Activated CD4-positive, alpha-beta T cell treated with anti-CD3 and anti-CD28 coated beads for 36 hours (primary cell): ENCODE results near the gene TUBGCP3. TPM values are rescaled to one million over a fixed set of nuclear protein-coding genes. Genes with fewer than 3 reads are reported as not detected.
"Not testable (repeated sequence)": the region's sequence is repeated elsewhere in the genome, so short reads cannot be mapped to it uniquely, and the experiment has no call there.

Experiments
- ATAC-seq: fragments of 200-7000 bp; cut with Tn5 transposase; one replicate; pipeline ENCODE4 v1.10.0; 2021; ENCODE audit warnings: mild to moderate bottlenecking, moderate library complexity
- CTCF ChIA-PET: fragments of 350-600 bp; sonication (Branson Sonifier 250); formaldehyde crosslinking; loops from one replicate; lab custom pipeline; 2021; ENCODE audit warnings: antibody characterized with exemption; lab: Charles Lee
- POLR2A ChIA-PET: fragments of 350-600 bp; sonication (Branson Sonifier 250); formaldehyde crosslinking; loops from one replicate; lab custom pipeline; 2021; ENCODE audit warnings: antibody characterized with exemption, inconsistent platforms; lab: Charles Lee
- DNase-seq: peaks from one replicate; pipeline ENCODE4 v3.0.0-alpha.2; 2020
- H3K27ac Mint-ChIP-seq: one replicate; pipeline ENCODE4 v1.8.0; 2021; ENCODE audit warnings: mixed read lengths
- H3K27me3 Mint-ChIP-seq: one replicate; pipeline ENCODE4 v1.8.0; 2021; ENCODE audit warnings: mixed read lengths
- H3K36me3 Mint-ChIP-seq: one replicate; pipeline ENCODE4 v1.8.0; 2021; ENCODE audit warnings: low read depth, mixed read lengths
- H3K4me1 Mint-ChIP-seq: one replicate; pipeline ENCODE4 v1.8.0; 2021; ENCODE audit warnings: mixed read lengths
- H3K4me3 Mint-ChIP-seq: one replicate; pipeline ENCODE4 v1.8.0; 2021; ENCODE audit warnings: mild to moderate bottlenecking, moderate library complexity, mixed read lengths
- H3K9me3 Mint-ChIP-seq: one replicate; pipeline ENCODE4 v1.8.0; 2021; ENCODE audit warnings: low read depth, mixed read lengths
- intact Hi-C, 2 experiments: fragments of 100-400 bp; cut with DNase I in 1 of 2; cut with micrococcal nuclease in 1 of 2; formaldehyde crosslinking; loops; one replicate each; pipeline versions ENCODE4 v1.14.2 to v1.15.1; 2022 to 2024; cut with DNase I, micrococcal nuclease
- total RNA-seq, 2 experiments: library from RNA; stranded (reverse); gene quantifications; one replicate each; pipeline ENCODE4 v1.2.3, GENCODE V29; 2021

The TUBGCP3 gene
- total RNA-seq, 2 experiments from 2014 or later, result 57.2 to 60.5 TPM

- Mint-ChIP-seq H3K4me3 (no peak overlapping the region), H3K27ac (no peak overlapping the region), H3K36me3 (peaks cover 34% of the 10 kb centered on the region), H3K27me3 (no peaks in the 10 kb centered on the region), H3K9me3 (no peaks in the 10 kb centered on the region), H3K4me1 (no peaks in the 10 kb centered on the region)
- ATAC-seq, result no peak
- intact Hi-C loops, result no loop called here
- ChIA-PET POLR2A (no interaction called here), CTCF (no interaction called here)
- no peak for DNase-seq
Observed at GRCh38 chr13:112496166-112496565, 91.8 kb downstream of the TUBGCP3 start.

- Mint-ChIP-seq H3K36me3 (peaks cover 33% of the 10 kb centered on the region), H3K9me3 (no peaks in the 10 kb centered on the region), H3K4me1 (no peaks in the 10 kb centered on the region), H3K4me3 (no peak overlapping the region), H3K27ac (no peak overlapping the region), H3K27me3 (no peaks in the 10 kb centered on the region)
- no peak for ATAC-seq
- no peak for DNase-seq
- ChIA-PET CTCF (interaction anchor here (1.4 kb wide), 1 partner anchor 110 kb away, joined by 3 read pairs; no protein-coding TSS in a partner anchor), POLR2A (no interaction called here)
- intact Hi-C loops, result no loop called here
Observed at GRCh38 chr13:112495465-112495864, 92.5 kb downstream of the TUBGCP3 start.

- no peaks in the 10 kb centered on the region for H3K27me3 Mint-ChIP-seq
- no peak overlapping the region for H3K27ac Mint-ChIP-seq
- no peaks in the 10 kb centered on the region for H3K4me1 Mint-ChIP-seq
- H3K36me3 Mint-ChIP-seq, result peaks cover 44% of the 10 kb centered on the region
- H3K4me3 Mint-ChIP-seq, result no peak overlapping the region
- POLR2A ChIA-PET, result no interaction called here
- ATAC-seq, result no peak
- H3K9me3 Mint-ChIP-seq, result no peaks in the 10 kb centered on the region
- intact Hi-C loops, result no loop called here
- no peak for DNase-seq
- CTCF ChIA-PET, result no interaction called here
Observed at GRCh38 chr13:112489199-112489598, 98.8 kb downstream of the TUBGCP3 start.

GRCh38 chr13:112488343-112489050 is 99.5 kb downstream of the TUBGCP3 start:
- ATAC-seq, H3K4me3 Mint-ChIP-seq, intact Hi-C loops, H3K9me3 Mint-ChIP-seq, POLR2A ChIA-PET, H3K27ac Mint-ChIP-seq, H3K27me3 Mint-ChIP-seq, CTCF ChIA-PET, H3K4me1 Mint-ChIP-seq, DNase-seq: not testable (repeated sequence)
- peaks cover 44% of the 10 kb centered on the region for H3K36me3 Mint-ChIP-seq

DNA sequence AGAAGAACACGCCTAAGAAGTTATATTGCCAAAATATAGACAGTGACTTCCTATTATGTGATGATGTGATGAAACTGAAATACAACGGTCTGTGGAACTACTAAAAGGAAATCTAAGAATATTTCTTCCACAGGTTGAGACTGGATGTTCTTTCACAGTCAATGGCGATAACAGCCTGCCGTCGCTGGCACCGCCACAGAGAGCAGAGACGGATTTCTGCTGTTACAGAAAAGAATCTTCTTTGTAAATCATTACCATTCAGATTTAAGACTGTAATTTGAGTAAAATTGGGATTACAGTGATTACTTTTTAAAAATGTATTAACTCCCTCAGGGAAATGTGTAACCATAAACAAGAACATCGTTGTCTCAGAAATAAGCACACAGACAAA is 100.8 kb downstream of the TUBGCP3 start:
- H3K27ac Mint-ChIP-seq, result no peak overlapping the region
- peaks cover 44% of the 10 kb centered on the region for H3K36me3 Mint-ChIP-seq
- intact Hi-C loops, result no loop called here
- no peaks in the 10 kb centered on the region for H3K27me3 Mint-ChIP-seq
- H3K9me3 Mint-ChIP-seq, result no peaks in the 10 kb centered on the region
- no peaks in the 10 kb centered on the region for H3K4me1 Mint-ChIP-seq
- H3K4me3 Mint-ChIP-seq, result no peak overlapping the region
- ChIA-PET POLR2A (no interaction called here), CTCF (no interaction called here)
- ATAC-seq, result no peak
- DNase-seq, result no peak

DNA sequence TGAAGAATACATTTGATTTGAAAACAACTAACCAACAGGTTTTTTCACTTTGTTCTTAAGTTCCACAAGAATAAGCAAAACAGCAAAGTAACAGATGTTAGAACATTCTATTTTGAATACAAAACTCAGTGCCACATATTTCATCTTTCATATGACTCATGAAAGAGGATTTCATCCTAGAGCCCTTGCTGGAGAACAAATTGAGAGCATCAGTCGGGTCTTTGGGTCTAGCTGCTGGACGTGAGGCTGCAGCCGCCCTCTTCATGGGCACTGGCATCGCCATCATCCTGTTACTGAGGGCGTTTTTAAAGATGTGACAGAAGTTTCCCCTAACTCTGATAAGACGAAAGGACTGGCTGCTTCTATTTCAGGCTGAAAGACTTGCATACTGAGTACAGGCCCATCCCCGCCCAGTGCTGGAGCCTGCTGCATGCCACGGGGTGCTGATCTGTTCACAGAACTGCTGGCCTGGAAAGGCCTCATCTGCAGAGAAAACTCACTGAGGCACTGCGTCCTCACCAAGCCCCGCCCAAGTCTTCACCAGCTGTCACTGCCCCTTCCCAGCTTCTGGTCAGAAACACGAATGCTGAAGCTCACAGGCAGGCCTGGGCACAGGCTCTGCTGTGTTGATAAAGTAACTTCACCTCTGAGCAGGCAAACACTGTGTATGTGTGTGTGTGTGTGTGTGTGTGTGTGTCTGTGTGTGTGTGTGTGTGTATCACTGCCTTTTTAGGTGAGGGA is 101.4 kb downstream of the TUBGCP3 start:
- H3K4me1 Mint-ChIP-seq, result no peaks in the 10 kb centered on the region
- ChIA-PET CTCF (no interaction called here), POLR2A (no interaction called here)
- H3K4me3 Mint-ChIP-seq, result no peak overlapping the region
- ATAC-seq (no peak), DNase-seq (no peak)
- no peaks in the 10 kb centered on the region for H3K27me3 Mint-ChIP-seq
- H3K27ac Mint-ChIP-seq, result no peak overlapping the region
- H3K36me3 Mint-ChIP-seq, result peaks cover 44% of the 10 kb centered on the region
- intact Hi-C loops, result no loop called here
- no peaks in the 10 kb centered on the region for H3K9me3 Mint-ChIP-seq

- ATAC-seq, H3K27ac Mint-ChIP-seq, H3K4me1 Mint-ChIP-seq, H3K4me3 Mint-ChIP-seq, CTCF ChIA-PET, DNase-seq, H3K9me3 Mint-ChIP-seq, POLR2A ChIA-PET, intact Hi-C loops, H3K27me3 Mint-ChIP-seq: not testable (repeated sequence)
- peaks cover 42% of the 10 kb centered on the region for H3K36me3 Mint-ChIP-seq
Observed at GRCh38 chr13:112485814-112486213, 102.1 kb downstream of the TUBGCP3 start.

- H3K4me3 Mint-ChIP-seq, result no peak overlapping the region
- DNase-seq, result no peak
- CTCF ChIA-PET, result interaction anchor here (0.7 kb wide), 2 partner anchors 9 to 97 kb away, joined by 3 to 7 read pairs; no protein-coding TSS in a partner anchor
- intact Hi-C loops, result no loop called here
- no peak overlapping the region for H3K27ac Mint-ChIP-seq
- POLR2A ChIA-PET, result interaction anchor here (0.6 kb wide), 1 partner anchor 1755 kb away, joined by 4 read pairs; no protein-coding TSS in a partner anchor
- peaks cover 36% of the 10 kb centered on the region for H3K36me3 Mint-ChIP-seq
- no peak for ATAC-seq
- peaks cover 3% of the 10 kb centered on the region for H3K9me3 Mint-ChIP-seq
- no peaks in the 10 kb centered on the region for H3K27me3 Mint-ChIP-seq
- H3K4me1 Mint-ChIP-seq, result peaks cover 2% of the 10 kb centered on the region
Observed at GRCh38 chr13:112483299-112483698, 104.7 kb downstream of the TUBGCP3 start.

DNA sequence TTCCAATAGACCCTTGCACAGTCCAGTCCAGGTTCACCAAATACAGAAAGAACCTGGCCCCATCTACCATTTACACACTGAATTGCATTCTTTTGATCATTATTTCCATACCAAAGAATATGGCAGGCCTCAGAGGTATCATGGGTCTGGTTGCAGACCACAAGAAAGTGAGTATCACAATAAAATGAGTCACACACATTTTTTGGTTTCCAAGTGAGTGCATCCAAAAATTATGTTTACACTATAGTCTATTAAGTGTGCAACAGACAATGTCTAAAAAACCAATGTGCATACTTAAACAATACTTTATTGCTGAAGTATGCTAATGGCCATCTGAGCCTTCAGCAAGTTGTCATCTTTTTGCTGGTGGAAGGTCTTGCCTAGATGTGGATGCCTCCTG is 106.5 kb downstream of the TUBGCP3 start:
- Mint-ChIP-seq H3K27ac (no peak overlapping the region), H3K4me1 (peaks cover 2% of the 10 kb centered on the region), H3K9me3 (peaks cover 3% of the 10 kb centered on the region), H3K27me3 (no peaks in the 10 kb centered on the region), H3K4me3 (no peak overlapping the region), H3K36me3 (peaks cover 17% of the 10 kb centered on the region)
- intact Hi-C loops, result no loop called here
- CTCF ChIA-PET, result no interaction called here
- peak; percentile 64 for ATAC-seq
- POLR2A ChIA-PET, result no interaction called here
- no peak for DNase-seq

GRCh38 chr13:112479389-112479788 is 108.6 kb downstream of the TUBGCP3 start:
- DNase-seq (no peak), ATAC-seq (no peak)
- no peak overlapping the region for H3K27ac Mint-ChIP-seq
- H3K4me3 Mint-ChIP-seq, result no peak overlapping the region
- ChIA-PET CTCF (interaction anchor here (0.5 kb wide), 1 partner anchor 62 kb away, joined by 4 read pairs; no protein-coding TSS in a partner anchor), POLR2A (no interaction called here)
- peaks cover 3% of the 10 kb centered on the region for H3K9me3 Mint-ChIP-seq
- intact Hi-C loops, result no loop called here
- H3K4me1 Mint-ChIP-seq, result peaks cover 2% of the 10 kb centered on the region
- H3K27me3 Mint-ChIP-seq, result no peaks in the 10 kb centered on the region
- peaks cover 2% of the 10 kb centered on the region for H3K36me3 Mint-ChIP-seq

GRCh38 chr13:112477070-112477619 is 110.8 kb downstream of the TUBGCP3 start:
- no peak overlapping the region for H3K4me3 Mint-ChIP-seq
- H3K9me3 Mint-ChIP-seq, result peaks cover 3% of the 10 kb centered on the region
- DNase-seq (no peak), ATAC-seq (no peak)
- POLR2A ChIA-PET, result no interaction called here
- CTCF ChIA-PET, result no interaction called here
- no peak overlapping the region for H3K27ac Mint-ChIP-seq
- intact Hi-C loops, result no loop called here
- peaks cover 2% of the 10 kb centered on the region for H3K4me1 Mint-ChIP-seq
- H3K36me3 Mint-ChIP-seq, result no peaks in the 10 kb centered on the region
- H3K27me3 Mint-ChIP-seq, result no peaks in the 10 kb centered on the region
